B cell (primary cell): ENCODE measurements around the gene PDK4.

Source experiments
- CTCF ChIP-seq: fragments of 200-600 bp; IDR thresholded peaks from one replicate; pipeline ENCODE4 v1.8.0; 2022; ENCODE audit warnings: antibody characterized with exemption, mild to moderate bottlenecking
- EZH2 ChIP-seq: IDR thresholded peaks from 2 replicates; pipeline ENCODE4 v1.6.1; 2012; ENCODE audit warnings: borderline replicate concordance, low read depth, mild to moderate bottlenecking, moderate library complexity, low read length; ENCODE audit not compliant: insufficient read depth, poor library complexity, severe bottlenecking

DNA sequence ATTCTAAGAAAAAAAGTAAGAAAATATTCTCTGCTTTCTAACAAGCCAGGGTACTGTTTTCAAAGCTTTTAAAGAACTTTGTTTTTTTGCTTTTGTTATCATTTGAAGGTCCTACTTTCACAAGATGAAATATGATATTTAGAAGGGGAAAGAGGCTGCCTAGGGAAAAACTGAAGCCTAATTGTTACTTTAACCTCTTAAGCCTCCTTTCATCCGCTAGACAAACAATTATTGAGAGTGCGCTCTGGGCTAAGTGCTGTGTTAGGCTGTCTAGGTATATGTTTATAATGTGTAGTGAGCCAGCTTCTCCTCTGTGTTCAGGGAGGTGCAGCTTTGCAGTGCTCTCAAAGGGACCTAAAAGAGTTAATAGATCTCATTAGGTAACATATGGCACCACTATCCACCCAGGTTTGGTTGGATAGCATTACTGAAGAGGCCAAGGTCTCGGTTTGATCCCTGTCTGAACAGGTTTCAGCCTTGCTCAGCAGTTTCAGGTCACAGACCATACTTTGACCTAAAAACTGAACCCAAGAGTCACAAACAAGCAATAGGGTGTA, 17.9 kb downstream of the PDK4 start:
- TF ChIP-seq CTCF, result no peak
- no peak for TF ChIP-seq EZH2
